Measurements from ENCODE around the gene ATN1. TPM values are rescaled to one million over a fixed set of nuclear protein-coding genes. Genes with fewer than 3 reads are reported as not detected.

The ATN1 gene
- total and polyA plus RNA-seq, 9 of the 15 experiments (the other 6 are each of a cell fraction or from before 2014, with no cell fraction given), result 0.15 to 49.8 (median 2.7) TPM

DNA sequence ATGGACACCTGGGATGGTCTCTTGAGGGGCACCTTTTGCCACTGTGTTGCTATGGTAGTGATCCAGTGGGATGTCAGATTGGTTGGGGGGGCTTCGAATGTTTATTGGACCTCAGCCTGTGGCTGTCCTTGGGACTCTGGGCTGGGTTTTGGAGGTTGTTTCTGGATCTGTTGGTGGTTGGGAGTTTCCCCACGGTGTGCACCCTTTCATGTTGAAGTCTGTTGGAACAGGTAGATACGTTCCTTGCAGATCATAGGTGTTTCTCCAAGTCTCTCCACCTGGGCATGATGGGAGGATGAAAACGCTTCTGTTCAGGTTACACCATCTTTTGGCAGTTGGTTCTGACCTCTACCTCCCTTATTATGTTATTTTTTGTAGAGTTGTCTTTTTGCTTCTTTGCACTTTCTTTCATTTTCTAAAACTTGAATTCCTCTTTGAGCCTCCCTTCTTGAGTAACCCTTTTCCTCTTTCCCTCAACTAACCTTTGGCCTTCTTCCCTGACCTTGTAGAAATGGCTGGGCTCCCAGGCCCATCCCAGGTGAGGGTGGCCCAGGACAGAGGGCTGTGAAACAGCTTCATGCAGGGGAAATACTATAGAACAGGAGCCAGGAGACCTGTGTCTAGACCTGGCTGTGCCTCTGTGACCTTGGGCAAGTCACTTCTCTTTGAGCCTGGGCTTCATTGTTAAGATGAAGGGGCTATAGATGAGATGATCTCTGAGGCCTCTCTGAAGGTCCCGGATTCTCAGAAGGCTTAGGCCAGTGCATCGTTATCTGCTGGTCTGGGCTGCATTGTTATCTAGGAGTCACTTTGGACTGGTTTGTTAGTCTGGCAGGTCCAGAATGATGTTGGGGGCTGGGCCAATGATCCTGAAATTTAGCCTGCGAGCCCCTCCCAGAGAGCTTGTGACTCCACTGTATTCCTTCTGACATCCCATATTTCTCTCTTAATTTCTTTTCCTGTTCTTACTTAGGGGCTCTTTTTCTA lies 2.0 kb downstream of the ATN1 start (continued):
- TF ChIP-seq, protein P1, sequence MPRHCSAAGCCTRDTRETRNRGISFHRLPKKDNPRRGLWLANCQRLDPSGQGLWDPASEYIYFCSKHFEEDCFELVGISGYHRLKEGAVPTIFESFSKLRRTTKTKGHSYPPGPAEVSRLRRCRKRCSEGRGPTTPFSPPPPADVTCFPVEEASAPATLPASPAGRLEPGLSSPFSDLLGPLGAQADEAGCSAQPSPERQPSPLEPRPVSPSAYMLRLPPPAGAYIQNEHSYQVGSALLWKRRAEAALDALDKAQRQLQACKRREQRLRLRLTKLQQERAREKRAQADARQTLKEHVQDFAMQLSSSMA (CRISPR knock-in tag; IDR thresholded peaks at IDR 0.05), result no peak
- TF ChIP-seq NEUROD1 (IDR thresholded peaks at IDR 0.05; ENCODE audit: borderline replicate concordance, low read depth, low read length, partially characterized antibody), result no peak
- TF ChIP-seq MTA3 (IDR thresholded peaks at IDR 0.05; ENCODE audit: borderline replicate concordance), result 0 out of 2 replicates have a peak, but pooled peaks have one; percentile 20
- no peak for TF ChIP-seq TAF9B (IDR thresholded peaks at IDR 0.05; ENCODE audit: partially characterized antibody)
- TF ChIP-seq ZBTB8A (IDR thresholded peaks at IDR 0.05; ENCODE audit: partially characterized antibody), result no peak

DNA sequence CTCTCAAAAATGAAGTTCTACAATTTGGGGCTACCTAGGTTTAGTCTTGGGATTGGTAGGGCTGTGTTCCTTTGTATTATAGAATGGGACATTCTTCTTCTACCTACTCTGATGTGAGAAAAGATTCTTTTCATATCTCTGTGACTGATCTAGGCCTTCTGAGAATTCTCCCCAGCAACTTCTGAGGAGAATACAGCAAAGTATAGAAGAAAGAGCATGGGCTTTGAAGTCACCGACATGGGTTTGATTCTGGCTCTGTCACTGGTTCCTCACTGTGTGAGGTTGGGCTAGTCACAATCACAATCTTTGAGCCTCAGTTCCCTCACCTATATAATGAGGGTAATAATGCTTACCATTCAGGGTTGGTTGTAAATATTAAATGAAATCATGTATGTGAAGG lies 5.0 kb downstream of the ATN1 start:
- Histone ChIP-seq H3K9me3 (replicated peaks; ENCODE audit: control insufficient read depth, insufficient read depth, low read depth, low read length) (no peaks in the 10 kb centered on the region), H3K27me3 (ENCODE audit: control insufficient read depth in 2 of 2, insufficient read depth in 2 of 2, low read length in 2 of 2) (no peaks in the 10 kb centered on the region), H3K9ac (ENCODE audit: insufficient read depth in 1 of 2, low read depth in 2 of 2, low read length in 2 of 2) (peak overlapping the region in 1 of 2 experiments; percentile 3; a peak in 1 of 4 replicates), H3K9me1 (ENCODE audit: control insufficient read depth, insufficient read depth, low read length) (no peaks in the 10 kb centered on the region), H3K36me3 (ENCODE audit: control insufficient read depth, insufficient read depth, low read length) (peaks cover 48% of the 10 kb centered on the region; the same call in 2 of the 3 replicates), H4K20me1 (replicated peaks; ENCODE audit: control insufficient read depth, insufficient read depth, low read length) (no peaks in the 10 kb centered on the region), H3K27ac (ENCODE audit: extremely low read depth, low read depth, low read length) (peak overlapping the region; percentile 28; the same call in 1 of the 3 replicates), H2AFZ (ENCODE audit: low read depth, low read length) (no peak overlapping the region), H3K4me3 (no peak overlapping the region), H3K79me2 (ENCODE audit: control insufficient read depth, insufficient read depth, low read length) (peaks cover 51% of the 10 kb centered on the region), H3K4me1 (replicated peaks in 1 of 2; ENCODE audit: control insufficient read depth in 2 of 2, insufficient read depth in 2 of 2, low read length in 2 of 2) (peaks cover 27 to 38% of the 10 kb centered on the region in 2 experiments; a peak in 4 of 5 replicates), H3K4me2 (ENCODE audit: insufficient read depth, low read length) (no peak overlapping the region; the same call in 1 of the 2 replicates)
- TF ChIP-seq TCF7L2 (IDR thresholded peaks at IDR 0.05; ENCODE audit: low read depth, low read length) (peak; percentile 42; the same call in 1 of the 2 replicates), TCF15 (CRISPR knock-in tag; IDR thresholded peaks at IDR 0.05) (no peak)
- ATAC-seq (no peak), DNase-seq (ENCODE audit: extremely low read depth in 1 of 4, low spot score in 3 of 4) (no peak), FAIRE-seq (peak; percentile 6)
- 9% methylated on average over 1 of the region's 1 CpG for WGBS (ENCODE audit: insufficient coverage, low coverage, missing lambda C conversion rate)
- intact Hi-C loops (cut with micrococcal nuclease) (no loop called here), in situ Hi-C loops (cut with MboI) (no loop called here)
- ChIA-PET CTCF (ENCODE audit: low intra/inter-chr PET ratio) (no interaction called here), POLR2A (interaction anchor here (0.8 to 8.1 kb wide), 2 partner anchors 12 to 60 kb away, joined by 4 to 61 read pairs; partner anchors contain the start of genes C12orf57, RNU7-1 and SPSB2)
- BruUV-seq (replicated peaks), result no TSS peak

Measured in K562 (cell line).